ENCODE results near the gene CELF4. TPM values are rescaled to one million over a fixed set of nuclear protein-coding genes. Genes with fewer than 3 reads are reported as not detected.

Gene CELF4
- total RNA-seq, 3 donors from 2014 or later = 1.0 TPM; not detected in 2

GRCh38 chr18:37545461-37546271 is 19.9 kb downstream of the CELF4 start:
- Histone ChIP-seq H3K36me3 (no peaks in the 10 kb centered on the region), H3K4me3 (no peak overlapping the region), H3K27ac (no peak overlapping the region), H3K9me3 (no peaks in the 10 kb centered on the region), H3K4me1 (no peaks in the 10 kb centered on the region), H3K27me3 (peaks cover 0 to 25% of the 10 kb centered on the region in 2 donors)
- intact Hi-C loops (cut with DNase I; ENCODE audit: low total_unique reads) = loop anchor here (10.0 kb wide), 1 partner anchor 201 kb away; no protein-coding TSS in a partner anchor
- DNase-seq (ENCODE audit: low spot score in 2 of 2) = no peak
- TF ChIP-seq CTCF (IDR thresholded peaks at IDR 0.05) (no peak), POLR2A (IDR thresholded peaks at IDR 0.05) (no peak), POLR2AphosphoS5 (IDR thresholded peaks at IDR 0.05) (no peak)

DNA sequence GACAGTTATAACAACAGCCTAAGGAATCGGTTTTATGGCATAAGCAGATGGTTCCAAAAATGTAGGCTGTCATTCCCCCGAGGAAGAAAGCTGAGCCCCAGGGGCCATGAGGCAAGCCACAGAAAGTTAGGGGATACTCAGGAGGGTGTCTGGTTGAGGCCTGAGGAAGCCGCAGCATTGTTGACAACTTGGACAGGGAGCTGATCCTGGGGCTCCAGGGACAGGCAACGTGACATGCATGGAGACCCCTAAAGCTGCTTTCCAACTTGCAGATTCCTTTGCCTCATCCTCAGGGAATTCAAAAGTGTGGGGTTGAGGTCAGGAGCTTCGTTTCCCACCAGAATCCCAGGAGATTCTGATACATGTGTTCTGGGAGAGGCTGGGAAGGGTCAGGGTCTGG is 20.9 kb downstream of the CELF4 start:
- no peak for DNase-seq (ENCODE audit: low spot score in 2 of 2)
- Histone ChIP-seq H3K9me3 (no peaks in the 10 kb centered on the region), H3K27ac (no peak overlapping the region), H3K27me3 (peaks cover 0 to 25% of the 10 kb centered on the region in 2 donors), H3K4me1 (no peaks in the 10 kb centered on the region), H3K36me3 (no peaks in the 10 kb centered on the region), H3K4me3 (no peak overlapping the region)
- TF ChIP-seq POLR2A (IDR thresholded peaks at IDR 0.05) (no peak), CTCF (IDR thresholded peaks at IDR 0.05) (no peak), POLR2AphosphoS5 (IDR thresholded peaks at IDR 0.05) (no peak)
- intact Hi-C loops (cut with DNase I; ENCODE audit: low total_unique reads) = loop anchor here (10.0 kb wide), 1 partner anchor 200 kb away; no protein-coding TSS in a partner anchor

GRCh38 chr18:37544217-37544616 is 21.4 kb downstream of the CELF4 start:
- peaks cover 0 to 23% of the 10 kb centered on the region in 2 donors for H3K27me3 ChIP-seq
- H3K4me3 ChIP-seq = no peak overlapping the region
- no peaks in the 10 kb centered on the region for H3K4me1 ChIP-seq
- intact Hi-C loops (cut with DNase I; ENCODE audit: low total_unique reads) = loop anchor here (10.0 kb wide), 1 partner anchor 199 kb away; no protein-coding TSS in a partner anchor
- no peaks in the 10 kb centered on the region for H3K9me3 ChIP-seq
- DNase-seq (ENCODE audit: low spot score in 2 of 2) = no peak
- H3K36me3 ChIP-seq = no peaks in the 10 kb centered on the region
- H3K27ac ChIP-seq = no peak overlapping the region
- no peak for TF ChIP-seq POLR2A (IDR thresholded peaks at IDR 0.05)
- no peak for TF ChIP-seq CTCF (IDR thresholded peaks at IDR 0.05)
- no peak for TF ChIP-seq POLR2AphosphoS5 (IDR thresholded peaks at IDR 0.05)

GRCh38 chr18:37543321-37543720 is 22.3 kb downstream of the CELF4 start:
- Histone ChIP-seq H3K9me3 (no peaks in the 10 kb centered on the region), H3K4me1 (no peaks in the 10 kb centered on the region), H3K4me3 (no peak overlapping the region), H3K27ac (no peak overlapping the region), H3K36me3 (no peaks in the 10 kb centered on the region), H3K27me3 (peaks cover 0 to 22% of the 10 kb centered on the region in 2 donors)
- intact Hi-C loops (cut with DNase I; ENCODE audit: low total_unique reads) = loop anchor here (10.0 kb wide), 1 partner anchor 199 kb away; no protein-coding TSS in a partner anchor
- TF ChIP-seq POLR2A (IDR thresholded peaks at IDR 0.05) (no peak), CTCF (IDR thresholded peaks at IDR 0.05) (no peak), POLR2AphosphoS5 (IDR thresholded peaks at IDR 0.05) (no peak)
- no peak for DNase-seq (ENCODE audit: low spot score in 2 of 2)

GRCh38 chr18:37541517-37541916 is 24.1 kb downstream of the CELF4 start:
- TF ChIP-seq POLR2A (IDR thresholded peaks at IDR 0.05) = no peak
- no peak for TF ChIP-seq POLR2AphosphoS5 (IDR thresholded peaks at IDR 0.05)
- no peak for TF ChIP-seq CTCF (IDR thresholded peaks at IDR 0.05)
- intact Hi-C loops (cut with DNase I; ENCODE audit: low total_unique reads) = loop anchor here (10.0 kb wide), 1 partner anchor 197 kb away; no protein-coding TSS in a partner anchor
- Histone ChIP-seq H3K27ac (no peak overlapping the region), H3K9me3 (no peaks in the 10 kb centered on the region), H3K27me3 (peaks cover 0 to 32% of the 10 kb centered on the region in 2 donors), H3K4me1 (no peaks in the 10 kb centered on the region), H3K4me3 (no peak overlapping the region), H3K36me3 (no peaks in the 10 kb centered on the region)
- no peak for DNase-seq (ENCODE audit: low spot score in 2 of 2)

Measured in breast epithelium (tissue), 4 donors.